HG03135 (cell line): ENCODE results near the gene ENO3.

ENCODE experiments used
- ATAC-seq: cut with Tn5 transposase; IDR thresholded peaks from one replicate; pipeline ENCODE4 v1.9.1; 2021; ENCODE audit warnings: mild to moderate bottlenecking, moderate library complexity; ENCODE audit not compliant: unreplicated experiment

Gene ENO3

GRCh38 chr17:4936436-4936835 is 14.5 kb upstream of the ENO3 start:
- ATAC-seq = no peak

- ATAC-seq = no peak
Observed at GRCh38 chr17:4937553-4937952, 13.4 kb upstream of the ENO3 start.

GRCh38 chr17:4938069-4938491 is 12.8 kb upstream of the ENO3 start:
- ATAC-seq = no peak

- no peak for ATAC-seq
Observed at GRCh38 chr17:4938688-4939545, 12.0 kb upstream of the ENO3 start.

- ATAC-seq = peak; percentile 1
Observed at GRCh38 chr17:4939546-4939795, 11.4 kb upstream of the ENO3 start.

GRCh38 chr17:4939796-4940554 is 10.9 kb upstream of the ENO3 start, which contains the start of the genes RNF167 and SLC25A11:
RNF167 (plus strand) TSS chr17:4940268; CDS start chr17:4940910, 642 bp downstream.
SLC25A11 (minus strand) TSS chr17:4940046; CDS start chr17:4939910, 136 bp downstream.
- ATAC-seq = peak; percentile 72

GRCh38 chr17:4940555-4941318 is 10.2 kb upstream of the ENO3 start:
- ATAC-seq = no peak

GRCh38 chr17:4941319-4941610 is 9.7 kb upstream of the ENO3 start:
- ATAC-seq = no peak

GRCh38 chr17:4942760-4943508 is 8.0 kb upstream of the ENO3 start:
- no peak for ATAC-seq

GRCh38 chr17:4944163-4944553 is 6.8 kb upstream of the ENO3 start:
- ATAC-seq = no peak

GRCh38 chr17:4944554-4945175 is 6.3 kb upstream of the ENO3 start:
- ATAC-seq = no peak

- no peak for ATAC-seq
Observed at GRCh38 chr17:4945176-4945943, 5.6 kb upstream of the ENO3 start.

GRCh38 chr17:4945944-4946280 is 5.0 kb upstream of the ENO3 start:
- no peak for ATAC-seq

GRCh38 chr17:4946312-4946976 is 4.5 kb upstream of the ENO3 start:
- no peak for ATAC-seq

- ATAC-seq = no peak
Observed at GRCh38 chr17:4947010-4947410, 3.9 kb upstream of the ENO3 start.

- no peak for ATAC-seq
Observed at GRCh38 chr17:4947411-4948165, 3.3 kb upstream of the ENO3 start.

GRCh38 chr17:4948166-4948930 is 2.6 kb upstream of the ENO3 start, which contains the start of gene PFN1:
PFN1 (minus strand) TSS chr17:4948530; CDS start chr17:4948394, 136 bp downstream.
- peak; percentile 17 for ATAC-seq

- peak; percentile 35 for ATAC-seq
Observed at GRCh38 chr17:4948931-4949320, 2.0 kb upstream of the ENO3 start.
